Brain pericyte (primary cell): Measurements from ENCODE around the gene PPP6R3.

Experiments
- DNase-seq: peaks from one replicate; pipeline ENCODE4 v3.0.0-alpha.2; 2012; ENCODE audit warnings: low read depth, low spot score

The PPP6R3 gene

DNA sequence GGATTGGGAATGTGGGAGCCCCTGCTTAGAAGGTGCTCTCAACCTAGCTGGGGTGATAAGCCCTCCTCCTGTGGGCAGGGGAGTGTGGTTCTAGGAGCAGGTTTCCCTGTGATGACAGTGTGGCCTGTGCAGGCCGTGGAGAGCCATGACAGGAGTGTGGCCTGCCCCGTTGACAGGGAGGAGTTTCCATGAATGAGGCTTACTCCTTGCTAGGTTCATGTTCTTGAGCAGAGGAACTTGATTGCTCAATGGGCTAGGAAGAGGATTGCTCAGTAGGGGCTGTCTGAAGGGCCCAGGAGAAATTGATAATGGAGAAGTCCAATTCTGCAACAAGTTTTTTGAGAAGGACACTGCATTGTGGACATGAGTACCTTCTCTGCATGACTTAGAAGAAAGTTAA, 92.0 kb downstream of the PPP6R3 start:
- DNase-seq, result no peak

DNA sequence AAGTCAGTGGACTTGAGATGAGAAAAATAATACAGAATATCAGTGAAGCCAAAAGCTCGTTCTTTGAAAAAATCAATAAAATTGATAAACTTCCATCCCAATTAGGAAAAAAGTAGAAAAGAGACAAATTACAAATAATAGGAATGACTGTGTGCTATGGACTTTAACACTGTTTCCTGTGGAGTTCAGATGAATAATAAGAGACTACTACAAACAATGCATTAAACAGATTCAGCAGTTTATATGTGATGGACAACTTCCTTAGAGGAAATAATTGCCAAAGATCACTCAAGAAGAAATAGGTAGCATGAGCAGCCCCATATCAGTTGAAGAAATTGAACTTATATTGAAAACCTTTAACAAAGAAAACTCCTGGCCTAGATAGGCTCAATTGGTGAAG, 99.7 kb downstream of the PPP6R3 start:
- DNase-seq, result no peak

DNA sequence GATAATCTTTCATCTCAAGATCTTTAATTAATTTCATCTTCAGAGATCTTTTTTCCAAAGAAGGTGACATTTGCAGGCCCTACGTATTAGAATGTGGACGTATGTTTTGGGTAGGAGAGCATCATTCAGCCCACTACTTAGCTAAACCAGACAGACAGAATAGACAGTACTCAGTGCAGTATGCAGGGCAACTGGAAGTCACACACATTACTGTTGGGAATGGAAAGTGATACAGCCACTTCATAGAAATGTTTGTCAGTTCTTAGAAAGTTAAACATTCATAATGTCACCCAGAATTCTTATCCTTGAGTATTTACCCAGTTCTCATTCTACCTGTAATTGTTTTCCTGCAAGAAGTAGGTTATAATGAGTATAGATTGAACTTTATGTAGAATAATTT, 102.9 kb downstream of the PPP6R3 start:
- no peak for DNase-seq

DNA sequence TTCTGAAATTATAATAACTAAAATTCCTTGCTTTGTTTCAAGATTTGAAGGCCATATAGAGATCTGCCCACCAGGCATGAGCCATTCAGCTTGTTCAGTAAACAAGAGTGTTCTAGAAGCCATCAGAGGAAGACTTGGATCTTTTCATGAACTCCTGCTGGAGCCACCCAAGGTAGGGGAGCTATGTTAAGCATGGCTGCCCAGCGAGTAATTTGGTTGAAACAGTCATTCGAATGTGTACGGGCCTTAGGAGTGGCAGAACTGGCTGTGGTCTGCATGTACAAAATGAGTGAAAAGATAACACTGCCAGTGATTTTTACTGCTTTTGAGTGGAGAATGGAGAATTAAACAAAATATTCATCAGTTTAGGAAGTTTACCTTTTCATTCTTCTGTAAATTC, 103.7 kb downstream of the PPP6R3 start:
- no peak for DNase-seq

DNA sequence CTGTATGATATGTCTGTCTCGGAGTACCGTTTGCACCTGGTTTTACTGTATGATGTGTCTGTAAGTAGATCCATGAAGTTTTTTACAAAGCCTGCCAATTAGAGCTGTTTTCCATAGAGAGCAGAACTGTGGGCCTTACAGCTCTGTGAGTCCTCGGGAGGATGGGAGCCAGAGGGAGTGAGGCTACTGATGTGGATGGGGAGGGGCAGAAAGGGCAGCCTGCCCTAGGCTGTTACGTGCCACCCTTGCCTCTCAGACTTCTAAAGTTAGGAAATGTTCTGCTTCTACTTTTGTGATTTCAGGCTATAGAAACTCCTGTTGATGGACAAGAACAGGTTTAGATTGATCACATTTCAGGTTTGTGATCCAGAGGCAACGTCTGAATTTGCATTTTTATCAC, 105.2 kb downstream of the PPP6R3 start:
- no peak for DNase-seq

DNA sequence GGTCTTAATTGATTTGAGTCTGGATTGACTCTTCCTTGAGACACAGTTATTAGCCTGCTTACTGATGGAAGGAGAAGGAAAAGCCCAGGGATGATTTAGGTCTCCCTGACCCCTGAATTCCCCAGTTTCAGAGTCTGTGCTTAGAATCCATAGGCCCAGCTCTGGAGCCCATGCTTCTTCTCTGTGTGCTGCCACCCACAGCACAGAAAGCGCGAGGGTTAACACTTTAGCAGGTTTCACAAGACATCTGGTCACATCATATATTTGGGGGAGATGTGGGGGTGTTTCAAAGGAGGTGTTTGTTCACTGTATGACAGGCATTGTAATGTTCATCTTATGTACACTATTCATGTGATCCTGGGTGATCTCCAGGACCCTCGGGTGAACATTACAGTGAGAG, 107.0 kb downstream of the PPP6R3 start:
- DNase-seq, result no peak

DNA sequence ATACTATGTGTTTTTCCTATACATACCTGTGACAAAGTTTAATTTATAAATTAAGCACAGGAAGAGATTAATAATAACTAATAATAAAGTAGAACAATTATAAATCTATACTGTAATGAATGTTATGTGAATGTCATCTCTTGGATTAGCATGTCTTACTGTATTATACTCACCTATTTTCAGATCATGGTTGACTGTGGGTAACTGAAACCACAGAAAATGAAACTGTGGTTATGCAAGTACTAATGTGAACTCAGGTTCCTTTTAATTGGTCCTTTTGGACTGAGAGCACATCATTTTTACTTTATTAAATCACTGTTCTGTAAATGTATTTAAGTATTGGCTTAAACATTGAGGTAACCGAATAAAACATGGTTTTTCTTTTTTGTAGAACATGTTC, 108.8 kb downstream of the PPP6R3 start:
- DNase-seq, result no peak

DNA sequence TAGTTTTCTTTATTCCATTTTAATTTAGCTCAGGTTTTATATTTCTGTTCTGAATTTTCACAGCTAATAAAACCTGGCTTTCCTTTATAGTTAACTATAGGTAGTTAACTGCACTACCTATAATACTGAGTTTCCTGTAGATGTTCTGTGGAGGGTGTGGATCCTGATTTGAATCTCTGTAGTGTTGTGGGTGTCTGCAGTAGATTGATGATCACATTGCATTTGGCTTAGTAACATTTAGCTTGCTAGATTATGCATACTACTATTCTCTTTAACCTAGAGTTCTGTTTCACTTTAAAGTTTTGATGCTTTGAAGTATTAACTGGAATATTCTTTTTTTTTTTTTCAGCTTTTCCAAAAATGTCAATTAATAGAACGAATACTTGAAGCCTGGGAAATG, 110.1 kb downstream of the PPP6R3 start:
- no peak for DNase-seq

DNA sequence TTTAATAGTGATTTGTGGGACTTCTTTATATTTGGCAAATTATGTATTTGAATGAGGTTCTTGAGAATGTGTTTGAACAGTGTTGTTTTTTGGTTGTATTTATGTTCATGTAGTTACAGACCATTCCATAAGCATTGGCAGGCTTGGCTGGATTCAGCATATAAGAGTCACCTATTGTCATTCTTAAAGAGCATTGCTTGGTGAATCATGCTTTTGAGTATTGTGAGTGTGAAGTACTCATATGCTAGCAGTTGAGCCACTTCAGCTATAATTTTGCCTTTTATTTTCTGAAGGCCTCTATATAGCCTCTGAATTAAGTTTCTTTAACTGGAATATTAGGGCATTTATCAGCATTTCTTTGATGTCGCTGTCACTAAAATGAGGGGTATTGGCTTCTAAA, 113.8 kb downstream of the PPP6R3 start:
- no peak for DNase-seq

DNA sequence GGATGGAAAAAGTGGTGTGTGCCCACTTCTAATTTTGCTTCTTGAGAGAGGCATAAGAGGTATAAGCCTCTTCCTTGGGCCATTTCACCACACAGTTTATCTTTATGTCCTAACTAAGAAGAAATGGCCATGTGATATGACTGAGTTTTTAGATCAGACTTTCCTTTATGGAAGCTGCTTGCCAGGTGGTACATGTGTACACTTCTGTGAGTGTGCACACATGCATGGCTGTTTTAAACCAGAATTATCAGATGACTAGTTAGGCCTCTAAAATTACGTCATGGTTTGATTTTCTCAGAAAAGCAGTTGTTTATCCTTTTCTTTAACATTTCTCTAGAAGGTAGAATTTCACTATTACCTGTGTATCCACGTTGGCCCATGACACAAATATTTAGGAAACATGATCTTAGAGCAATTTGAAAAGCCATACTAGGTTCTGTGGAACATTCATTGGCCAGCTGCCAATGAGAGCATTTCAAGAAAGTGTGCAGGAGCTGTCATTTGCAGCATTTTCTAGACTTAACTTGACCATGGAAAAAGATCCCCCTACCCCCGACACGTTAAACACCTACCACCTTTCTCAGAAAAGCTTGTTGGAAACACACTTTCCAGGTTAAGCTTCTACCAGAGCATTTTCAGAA, 114.6 kb downstream of the PPP6R3 start:
- no peak for DNase-seq

DNA sequence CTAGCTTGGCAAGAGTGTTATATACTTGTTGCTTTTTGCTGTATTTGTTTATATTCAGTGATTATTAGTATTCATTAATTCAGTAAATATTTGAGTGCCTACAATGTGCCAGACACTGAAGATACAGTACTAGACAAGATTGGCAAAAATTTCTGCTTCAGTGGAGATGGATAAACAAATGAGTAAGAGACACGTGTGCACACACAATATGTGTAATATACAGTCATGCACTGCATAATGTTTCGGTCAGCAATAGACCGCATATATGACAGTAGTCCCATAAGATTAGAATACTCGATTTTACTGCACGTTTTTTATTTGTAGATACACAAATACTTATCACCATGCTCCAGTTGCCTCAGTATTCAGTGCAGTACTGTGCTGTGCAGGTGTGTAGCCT, 118.9 kb downstream of the PPP6R3 start:
- DNase-seq, result no peak

DNA sequence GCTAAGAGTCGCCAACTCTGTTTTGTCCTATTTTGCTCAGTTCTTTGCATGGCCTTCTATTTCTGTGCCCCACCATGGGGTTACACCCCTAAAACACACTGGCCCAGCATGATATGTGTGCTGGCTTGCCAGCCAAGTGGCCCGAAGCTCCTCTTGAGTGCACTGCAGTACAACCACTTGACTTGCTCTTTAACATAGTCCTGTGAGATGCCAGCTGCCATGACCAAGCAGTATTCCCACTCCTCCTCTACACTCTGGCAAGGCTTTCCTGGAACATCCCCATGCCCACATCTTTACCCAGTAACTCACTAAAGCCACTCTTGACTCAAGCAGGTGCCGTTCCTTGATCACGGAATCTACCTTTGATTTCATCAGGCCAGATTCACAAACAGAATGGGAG, 120.9 kb downstream of the PPP6R3 start:
- DNase-seq, result no peak

DNA sequence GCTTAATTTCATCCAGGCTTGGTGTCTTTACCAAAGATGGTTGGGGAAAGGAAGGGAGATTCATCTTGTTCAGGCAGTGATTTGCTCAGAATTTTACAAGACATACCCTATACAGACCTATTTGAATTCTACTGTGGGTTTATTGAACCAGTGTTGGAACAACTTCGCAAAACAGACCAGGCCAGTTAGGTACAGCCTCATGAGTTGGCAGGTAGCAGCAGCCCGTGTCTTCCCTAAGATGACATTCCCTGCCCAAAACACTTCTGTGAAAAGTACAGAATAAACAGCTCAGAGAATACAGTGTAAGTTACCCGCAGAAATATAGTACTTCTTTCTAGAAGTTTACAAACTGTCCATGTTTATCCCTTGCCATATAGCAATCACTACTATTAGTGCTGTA, 121.3 kb downstream of the PPP6R3 start:
- DNase-seq, result no peak

DNA sequence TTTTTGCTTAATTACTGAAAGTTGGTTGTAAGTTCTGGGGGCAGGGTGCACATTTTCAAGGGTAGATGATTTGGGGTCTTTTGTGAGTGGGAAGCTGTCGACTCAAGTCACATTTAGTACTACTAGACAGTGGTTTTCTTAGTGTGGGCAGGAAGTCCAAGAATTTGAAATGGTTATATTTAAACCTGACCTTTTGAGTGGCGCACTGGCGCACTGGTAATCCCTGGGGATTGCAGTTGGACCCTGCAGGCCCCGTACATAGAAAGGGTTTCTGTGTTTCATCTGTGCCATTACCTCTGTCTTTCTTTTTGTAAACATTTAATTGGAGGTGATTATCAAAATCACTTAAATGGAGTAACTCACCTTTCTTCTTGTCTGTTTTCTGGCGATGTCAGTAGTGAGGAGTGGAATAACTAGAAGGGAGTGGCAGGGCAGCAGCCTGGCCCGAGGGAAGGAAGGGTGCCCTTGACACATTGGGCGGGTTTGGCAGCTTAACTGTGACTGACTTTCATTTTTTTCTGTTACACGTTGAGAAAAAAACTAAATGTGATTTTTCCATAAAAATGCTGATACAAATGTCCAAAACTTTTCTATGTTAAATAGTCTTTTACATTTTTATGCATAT, 122.0 kb downstream of the PPP6R3 start:
- DNase-seq, result no peak

DNA sequence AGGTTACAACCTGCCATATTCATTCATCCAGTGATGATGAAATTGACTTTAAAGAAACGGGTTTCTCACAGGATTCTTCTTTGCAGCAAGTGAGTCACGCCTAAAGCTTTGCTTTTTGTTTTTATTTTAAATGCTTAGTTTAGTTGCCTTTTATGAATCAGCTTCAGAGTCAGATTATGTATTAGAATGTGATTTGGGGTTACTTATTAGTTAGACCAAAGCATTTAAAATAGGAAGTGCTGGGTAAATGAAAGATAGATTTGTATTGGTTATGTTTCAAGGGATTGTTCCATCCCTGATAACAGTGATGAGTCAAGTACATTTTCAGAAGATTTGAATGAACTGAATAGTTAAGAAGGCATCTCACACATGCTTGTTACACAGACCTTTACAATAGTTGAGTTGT, 122.5 kb downstream of the PPP6R3 start:
- DNase-seq, result no peak

DNA sequence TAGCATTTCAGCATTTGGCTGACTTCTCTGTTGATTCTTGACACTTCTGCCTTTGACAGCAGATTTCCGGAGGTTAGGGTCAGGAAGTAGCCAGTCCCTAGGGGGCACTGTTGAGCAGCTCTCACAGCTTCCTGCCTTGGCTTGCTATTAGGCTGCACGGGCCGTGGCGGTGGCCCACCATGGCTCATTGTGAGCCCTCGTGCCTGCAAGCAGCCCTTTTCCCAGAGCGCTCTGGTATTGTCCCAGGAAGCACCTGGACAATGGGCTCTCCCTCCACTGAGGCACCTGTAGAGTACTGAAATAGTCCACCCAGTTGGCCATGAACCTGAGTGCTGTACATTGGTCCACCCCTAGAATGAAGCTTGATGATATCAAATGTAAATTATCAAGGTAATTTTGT, 123.5 kb downstream of the PPP6R3 start:
- DNase-seq, result no peak

DNA sequence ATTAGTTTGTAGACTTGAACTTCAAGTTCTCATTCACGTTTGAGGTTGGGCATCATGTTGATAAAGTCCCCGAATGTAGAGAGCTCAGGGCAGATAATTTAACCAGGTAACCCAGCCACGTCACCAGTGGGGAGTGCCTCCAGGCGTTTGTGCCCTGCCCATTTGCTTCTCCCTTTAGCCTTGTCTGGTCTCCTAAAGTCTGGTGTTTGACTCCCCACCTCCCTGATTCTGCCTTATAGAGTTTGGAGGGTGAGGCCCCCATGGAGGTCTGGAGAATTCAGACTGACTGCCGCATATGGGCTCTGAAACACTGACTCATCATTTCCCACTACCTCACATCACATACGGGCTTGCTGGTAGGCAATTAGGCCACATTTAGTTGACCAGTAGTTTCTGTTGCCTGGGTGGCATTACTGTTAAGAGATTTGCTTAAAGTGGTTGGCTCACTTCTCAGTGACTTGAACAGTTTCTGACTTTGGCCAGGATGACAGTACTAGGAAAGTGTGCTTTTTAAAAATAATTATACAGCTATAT, 124.5 kb downstream of the PPP6R3 start:
- no peak for DNase-seq

DNA sequence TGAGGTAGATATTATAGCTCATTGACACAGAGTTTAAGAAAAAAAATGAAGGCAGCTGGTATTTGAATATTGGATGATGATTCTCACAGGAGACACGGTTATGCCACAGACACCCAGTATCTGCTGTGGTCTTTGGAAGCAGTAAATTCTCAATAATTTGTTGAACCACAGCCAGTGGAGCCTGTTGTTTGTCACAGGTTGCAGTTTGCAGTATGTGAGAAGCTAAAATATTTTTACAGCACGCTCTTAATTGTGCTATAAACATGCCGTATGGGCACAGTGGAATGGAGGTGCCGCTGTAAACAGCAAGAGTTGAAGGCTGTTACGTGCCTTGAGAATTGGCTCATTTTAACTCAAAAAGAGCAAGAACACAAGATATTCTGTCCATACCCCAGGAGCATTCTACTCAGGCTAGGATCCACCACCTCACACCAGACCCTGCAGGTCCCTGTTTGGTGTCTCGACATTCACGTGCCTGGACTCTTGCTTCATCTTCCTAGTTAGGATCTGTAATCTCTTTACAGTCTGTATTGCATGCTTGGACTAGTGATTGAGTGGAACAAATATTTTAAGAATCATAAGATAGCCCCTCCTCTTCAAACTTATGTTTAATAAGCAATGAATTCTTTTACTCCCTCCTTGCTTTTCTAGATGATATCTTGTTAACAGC, 129.1 kb downstream of the PPP6R3 start:
- no peak for DNase-seq

DNA sequence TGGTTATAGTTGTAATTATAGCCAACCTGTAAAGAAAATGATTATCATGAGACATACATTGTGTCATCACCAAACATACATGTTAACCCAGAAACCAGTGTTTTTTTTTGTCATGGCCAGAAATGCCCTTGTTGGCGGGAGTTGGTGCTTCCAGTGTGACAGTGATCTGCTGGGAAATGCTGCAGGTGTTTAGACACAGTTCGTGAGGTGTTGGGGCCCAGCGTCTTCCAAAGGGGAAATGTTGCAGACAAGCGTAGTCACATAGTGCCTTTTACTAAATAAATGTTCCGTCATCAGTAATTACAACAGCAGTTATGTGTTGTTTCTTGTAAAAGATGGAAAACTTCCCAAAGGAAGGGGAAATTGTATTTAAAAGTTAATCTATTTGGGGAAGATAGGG, 131.2 kb downstream of the PPP6R3 start:
- no peak for DNase-seq

DNA sequence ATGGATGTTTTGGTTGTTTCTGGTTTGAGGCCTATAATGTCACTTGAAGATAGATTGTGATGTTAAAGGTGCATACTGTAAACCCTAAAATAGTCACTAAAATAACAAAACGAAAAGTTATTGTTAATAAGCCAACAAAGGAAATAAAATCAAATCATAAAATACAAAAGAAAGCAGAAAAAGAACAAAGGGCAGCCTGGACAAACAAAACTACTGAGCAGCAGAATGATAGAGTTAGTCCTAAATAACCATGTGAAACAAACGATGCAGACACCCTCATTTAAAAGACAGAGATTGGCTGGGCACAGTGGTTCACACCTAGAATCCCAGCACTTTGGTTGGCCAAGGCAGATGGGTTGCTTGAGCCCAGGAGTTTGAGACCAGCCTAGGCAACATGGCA, 132.9 kb downstream of the PPP6R3 start:
- no peak for DNase-seq

DNA sequence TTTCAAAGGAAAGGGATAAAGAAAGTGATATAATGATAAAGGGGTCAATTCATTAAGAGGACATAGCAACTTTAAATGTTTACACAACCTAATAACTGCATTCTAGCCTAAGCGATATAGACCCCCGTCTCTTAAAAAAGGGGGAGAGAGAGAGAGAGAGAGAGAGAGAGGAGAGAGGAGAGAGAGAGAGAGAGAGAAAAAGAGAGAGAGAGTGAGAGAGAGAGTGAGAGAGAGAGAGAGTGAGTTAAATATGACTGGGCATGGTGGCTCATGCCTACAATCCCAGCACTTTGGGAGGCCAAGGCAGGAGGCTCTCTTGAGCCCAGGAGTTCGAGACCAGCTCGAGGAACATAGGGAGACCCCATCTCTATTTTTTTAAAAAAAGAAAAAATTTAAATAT, 133.6 kb downstream of the PPP6R3 start:
- DNase-seq, result no peak

DNA sequence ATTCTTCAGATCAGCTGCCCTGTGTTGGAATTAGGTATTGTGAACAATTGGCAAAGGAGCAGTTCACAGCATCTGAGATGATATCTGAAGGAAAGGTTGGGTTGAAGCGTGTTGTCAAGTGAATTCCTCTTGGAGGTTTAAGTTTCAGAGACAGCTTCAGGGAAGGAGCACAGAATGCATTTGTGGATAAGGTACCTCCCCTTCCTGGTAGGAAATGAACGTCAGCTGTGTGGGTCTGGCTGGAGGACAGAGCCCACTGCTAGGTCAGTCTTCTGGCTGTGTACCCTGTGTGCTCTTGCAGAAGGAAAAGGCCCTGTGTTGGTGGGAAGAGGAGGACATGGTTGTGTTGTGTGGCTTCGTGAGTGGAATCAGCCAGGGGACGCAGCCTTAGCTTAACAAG, 135.7 kb downstream of the PPP6R3 start:
- no peak for DNase-seq
